Adrenal gland (tissue), 5 donors: ENCODE measurements around the gene PDE7B.

ENCODE experiments used
- CTCF ChIP-seq, 6 experiments: fragments of 450-650 bp in 4 of 6; fragments of 200-600 bp in 2 of 6; sonication (generic) in 1 of 6; IDR thresholded peaks; 1 replicate in 5 of 6; 2 replicates in 1 of 6; pipeline versions ENCODE4 v1.5.1 to v1.8.0; 2016 to 2021; ENCODE audit warnings: antibody characterized with exemption in 6 of 6, mild to moderate bottlenecking in 2 of 6, moderate library complexity in 1 of 6
- POLR2A ChIP-seq, 2 donors: fragments of 450-650 bp; IDR thresholded peaks; one replicate each; pipeline ENCODE4 v1.6.1; 2017; ENCODE audit warnings: antibody characterized with exemption in 2 of 2, mild to moderate bottlenecking in 2 of 2, moderate library complexity in 1 of 2
- donor health status: DM: no; HTN: no; CAD: no.

- TF ChIP-seq CTCF (IDR thresholded peaks at IDR 0.05) (no peak), POLR2A (IDR thresholded peaks at IDR 0.05) (no peak)
Observed at GRCh38 chr6:135815216-135815615, 36.3 kb upstream of the PDE7B start.
